Measurements from ENCODE around the gene VWA1. TPM values are rescaled to one million over a fixed set of nuclear protein-coding genes. Genes with fewer than 3 reads are reported as not detected.

The VWA1 gene
- total and polyA plus RNA-seq, 2 of the 4 experiments (the other 2 are of a cell fraction) = 1.1 to 6.1 TPM

GRCh38 chr1:1434131-1434823, 1.2 kb upstream of the VWA1 start:
- in situ Hi-C loops (cut with MboI; ENCODE audit: low sequenced_read_pairs) (no loop called here), intact Hi-C loops (cut with micrococcal nuclease) (no loop called here), dilution Hi-C loops (cut with HindIII; ENCODE audit: low sequenced_read_pairs, unreplicated experiment) (no loop called here)
- CTCF ChIA-PET = interaction anchor here (0.6 kb wide), 1 partner anchor 133 kb away, joined by 5 read pairs; no protein-coding TSS in a partner anchor
- 0 out of 2 replicates have a peak, but pooled peaks cover 7% of the 10 kb centered on the region for H3K9me1 ChIP-seq (ENCODE audit: insufficient read depth, low read length)
- H2AFZ ChIP-seq (replicated peaks; ENCODE audit: low read length, poor library complexity) = peak overlapping the region; percentile 82
- no peak overlapping the region for H3K14ac ChIP-seq (replicated peaks; ENCODE audit: low read depth, low read length)
- H3K36me3 ChIP-seq (ENCODE audit: control insufficient read depth, insufficient read depth, low read length) = no peaks in the 10 kb centered on the region
- H3K9me3 ChIP-seq (ENCODE audit: control insufficient read depth, insufficient read depth, low read length) = no peaks in the 10 kb centered on the region
- H3K27ac ChIP-seq (ENCODE audit: insufficient read depth, low read length) = no peak overlapping the region
- H2AK9ac ChIP-seq (replicated peaks; ENCODE audit: low read depth, low read length, poor library complexity) = peak overlapping the region; percentile 65
- no peak overlapping the region for H3K18ac ChIP-seq (ENCODE audit: low read depth, low read length)
- WGBS, 2 experiments (ENCODE audit: extremely low coverage in 2 of 2, insufficient read length in 1 of 2) = 41% methylated on average over 3 of the region's 32 CpGs; no CpG with 5 or more reads in 1 of the 2 experiments
- peak overlapping the region; percentile 86; the same call in 1 of the 2 replicates for H2AK5ac ChIP-seq (ENCODE audit: low read depth, low read length)
- no peak overlapping the region for H3K4me2 ChIP-seq (ENCODE audit: low read depth, low read length)
- ATAC-seq (ENCODE audit: low read depth) (no peak), DNase-seq (no peak)
- H4K5ac ChIP-seq (ENCODE audit: low read depth, low read length) = no peak overlapping the region
- H3K56ac ChIP-seq (ENCODE audit: extremely low read depth, insufficient read depth, low read length) = no peak overlapping the region
- no peak overlapping the region for H2BK120ac ChIP-seq (ENCODE audit: low read depth, low read length)
- POLR2A ChIA-PET (ENCODE audit: unreplicated experiment) = no interaction called here
- no peak overlapping the region for H2BK15ac ChIP-seq (ENCODE audit: low read depth, low read length)
- TF ChIP-seq MXI1 (IDR thresholded peaks at IDR 0.05; ENCODE audit: borderline replicate concordance, low read depth, low read length) = no peak
- TF ChIP-seq FOS (IDR thresholded peaks at IDR 0.05; ENCODE audit: low read depth, low read length) = no peak
- TF ChIP-seq, protein P1, sequence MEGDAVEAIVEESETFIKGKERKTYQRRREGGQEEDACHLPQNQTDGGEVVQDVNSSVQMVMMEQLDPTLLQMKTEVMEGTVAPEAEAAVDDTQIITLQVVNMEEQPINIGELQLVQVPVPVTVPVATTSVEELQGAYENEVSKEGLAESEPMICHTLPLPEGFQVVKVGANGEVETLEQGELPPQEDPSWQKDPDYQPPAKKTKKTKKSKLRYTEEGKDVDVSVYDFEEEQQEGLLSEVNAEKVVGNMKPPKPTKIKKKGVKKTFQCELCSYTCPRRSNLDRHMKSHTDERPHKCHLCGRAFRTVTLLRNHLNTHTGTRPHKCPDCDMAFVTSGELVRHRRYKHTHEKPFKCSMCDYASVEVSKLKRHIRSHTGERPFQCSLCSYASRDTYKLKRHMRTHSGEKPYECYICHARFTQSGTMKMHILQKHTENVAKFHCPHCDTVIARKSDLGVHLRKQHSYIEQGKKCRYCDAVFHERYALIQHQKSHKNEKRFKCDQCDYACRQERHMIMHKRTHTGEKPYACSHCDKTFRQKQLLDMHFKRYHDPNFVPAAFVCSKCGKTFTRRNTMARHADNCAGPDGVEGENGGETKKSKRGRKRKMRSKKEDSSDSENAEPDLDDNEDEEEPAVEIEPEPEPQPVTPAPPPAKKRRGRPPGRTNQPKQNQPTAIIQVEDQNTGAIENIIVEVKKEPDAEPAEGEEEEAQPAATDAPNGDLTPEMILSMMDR (conservative IDR thresholded peaks at IDR 0.05; ENCODE audit: low read depth, low read length) = no peak
- no peak for TF ChIP-seq MAFK (IDR thresholded peaks at IDR 0.05; ENCODE audit: low read depth, low read length)
- no peak for TF ChIP-seq RCOR1 (IDR thresholded peaks at IDR 0.05; ENCODE audit: insufficient replicate concordance, low read length)
- no peak for TF ChIP-seq CHD1 (IDR thresholded peaks at IDR 0.05; ENCODE audit: low read depth, low read length)
- TF ChIP-seq NFE2L2 (IDR thresholded peaks at IDR 0.05; ENCODE audit: low read depth, low read length) = no peak
- TF ChIP-seq RAD21 (IDR thresholded peaks at IDR 0.05; ENCODE audit: low read length) = no peak
- no peak for TF ChIP-seq CEBPB (IDR thresholded peaks at IDR 0.05; ENCODE audit: low read depth, low read length)
- no peak for TF ChIP-seq MAZ (IDR thresholded peaks at IDR 0.05; ENCODE audit: borderline replicate concordance, low read depth, low read length)
- no peak for TF ChIP-seq POLR2A (IDR thresholded peaks at IDR 0.05; ENCODE audit: low read depth, low read length)
- TF ChIP-seq, protein P2, sequence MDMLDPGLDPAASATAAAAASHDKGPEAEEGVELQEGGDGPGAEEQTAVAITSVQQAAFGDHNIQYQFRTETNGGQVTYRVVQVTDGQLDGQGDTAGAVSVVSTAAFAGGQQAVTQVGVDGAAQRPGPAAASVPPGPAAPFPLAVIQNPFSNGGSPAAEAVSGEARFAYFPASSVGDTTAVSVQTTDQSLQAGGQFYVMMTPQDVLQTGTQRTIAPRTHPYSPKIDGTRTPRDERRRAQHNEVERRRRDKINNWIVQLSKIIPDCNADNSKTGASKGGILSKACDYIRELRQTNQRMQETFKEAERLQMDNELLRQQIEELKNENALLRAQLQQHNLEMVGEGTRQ (IDR thresholded peaks at IDR 0.05; ENCODE audit: low read depth, low read length) = no peak
- TF ChIP-seq, protein P3, sequence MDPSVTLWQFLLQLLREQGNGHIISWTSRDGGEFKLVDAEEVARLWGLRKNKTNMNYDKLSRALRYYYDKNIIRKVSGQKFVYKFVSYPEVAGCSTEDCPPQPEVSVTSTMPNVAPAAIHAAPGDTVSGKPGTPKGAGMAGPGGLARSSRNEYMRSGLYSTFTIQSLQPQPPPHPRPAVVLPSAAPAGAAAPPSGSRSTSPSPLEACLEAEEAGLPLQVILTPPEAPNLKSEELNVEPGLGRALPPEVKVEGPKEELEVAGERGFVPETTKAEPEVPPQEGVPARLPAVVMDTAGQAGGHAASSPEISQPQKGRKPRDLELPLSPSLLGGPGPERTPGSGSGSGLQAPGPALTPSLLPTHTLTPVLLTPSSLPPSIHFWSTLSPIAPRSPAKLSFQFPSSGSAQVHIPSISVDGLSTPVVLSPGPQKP (IDR thresholded peaks at IDR 0.05; ENCODE audit: borderline replicate concordance, low read depth, low read length) = no peak
- TF ChIP-seq RFX5 (IDR thresholded peaks at IDR 0.05; ENCODE audit: low read depth, low read length) = no peak
- no peak for TF ChIP-seq SMC3 (IDR thresholded peaks at IDR 0.05; ENCODE audit: low read depth, low read length)
- no peak overlapping the region for H2BK5ac ChIP-seq (ENCODE audit: low read depth, low read length, poor library complexity, severe bottlenecking)
- H3K4me3 ChIP-seq (ENCODE audit: insufficient read depth, low read depth, low read length) = no peak overlapping the region
- no peak overlapping the region for H2BK20ac ChIP-seq (ENCODE audit: low read depth, low read length)
- H4K20me1 ChIP-seq (ENCODE audit: insufficient read depth, low read length) = no peaks in the 10 kb centered on the region
- H3K23ac ChIP-seq (ENCODE audit: low read depth, low read length) = no peak overlapping the region
- BruUV-seq (replicated peaks) = no TSS peak
- H4K8ac ChIP-seq (ENCODE audit: low read depth in 2 of 2, low read length in 2 of 2) = peak overlapping the region in 1 of 2 experiments; percentile 59; a peak in 2 of 4 replicates
- H3K4ac ChIP-seq (ENCODE audit: low read depth, low read length) = no peak overlapping the region
- H4K91ac ChIP-seq (ENCODE audit: insufficient read depth, low read depth, low read length) = no peak overlapping the region
- no peaks in the 10 kb centered on the region; the same call in 1 of the 2 replicates for H3K27me3 ChIP-seq (ENCODE audit: control insufficient read depth, insufficient read depth, low read length)
- H3K9ac ChIP-seq (ENCODE audit: low read depth, low read length) = no peak overlapping the region
- peaks cover 25% of the 10 kb centered on the region for H3K4me1 ChIP-seq (ENCODE audit: control insufficient read depth, insufficient read depth, low read length)
- 0 out of 4 replicates have a peak, but pooled peaks cover 0 to 3% of the 10 kb centered on the region in 2 experiments for H3K79me1 ChIP-seq (ENCODE audit: low read depth in 1 of 2, low read length in 2 of 2)

Data from IMR-90 (cell line).